HG02759 (cell line): ENCODE data around the gene UBR3.

Experiments
- ATAC-seq: cut with Tn5 transposase; IDR thresholded peaks from one replicate; pipeline ENCODE4 v1.9.1; 2021; ENCODE audit warnings: mild to moderate bottlenecking, moderate library complexity; ENCODE audit not compliant: unreplicated experiment

The UBR3 gene

GRCh38 chr2:170034596-170034995, 207.3 kb downstream of the UBR3 start:
- ATAC-seq = no peak

GRCh38 chr2:170038734-170039133, 211.5 kb downstream of the UBR3 start:
- no peak for ATAC-seq

- no peak for ATAC-seq
Measured at GRCh38 chr2:170039401-170040172, 212.3 kb downstream of the UBR3 start.

GRCh38 chr2:170044751-170045478, 217.7 kb downstream of the UBR3 start:
- ATAC-seq = no peak

- ATAC-seq = no peak
Measured at GRCh38 chr2:170047331-170048065, 220.2 kb downstream of the UBR3 start.

GRCh38 chr2:170052151-170052550, 224.9 kb downstream of the UBR3 start:
- no peak for ATAC-seq

- ATAC-seq = no peak
Measured at GRCh38 chr2:170054997-170055396, 227.7 kb downstream of the UBR3 start.

GRCh38 chr2:170056900-170057299, 229.6 kb downstream of the UBR3 start:
- ATAC-seq = no peak

GRCh38 chr2:170063456-170064235, 236.4 kb downstream of the UBR3 start:
- no peak for ATAC-seq

GRCh38 chr2:170070778-170071177, 243.5 kb downstream of the UBR3 start:
- no peak for ATAC-seq

- ATAC-seq = no peak
Measured at GRCh38 chr2:170073288-170073687, 246.0 kb downstream of the UBR3 start.

GRCh38 chr2:170076189-170076588, 248.9 kb downstream of the UBR3 start:
- ATAC-seq = no peak

- ATAC-seq = no peak
Measured at GRCh38 chr2:170077830-170078569, 250.7 kb downstream of the UBR3 start.

GRCh38 chr2:170084820-170085491, 257.7 kb downstream of the UBR3 start:
- ATAC-seq = no peak

GRCh38 chr2:170086117-170086688, 258.9 kb downstream of the UBR3 start:
- no peak for ATAC-seq

- no peak for ATAC-seq
Measured at GRCh38 chr2:170086751-170087412, 259.6 kb downstream of the UBR3 start.

GRCh38 chr2:170087413-170087793, 260.1 kb downstream of the UBR3 start:
- ATAC-seq = no peak

GRCh38 chr2:170088776-170089175, 261.5 kb downstream of the UBR3 start:
- ATAC-seq = no peak

GRCh38 chr2:170090229-170090628, 263.0 kb downstream of the UBR3 start:
- ATAC-seq = no peak
